ENCODE results near the gene PKNOX1. TPM values are rescaled to one million over a fixed set of nuclear protein-coding genes. Genes with fewer than 3 reads are reported as not detected.

Gene PKNOX1
- polyA plus RNA-seq, 3 donors: 9.2 to 11.8 (median 9.9) TPM

DNA sequence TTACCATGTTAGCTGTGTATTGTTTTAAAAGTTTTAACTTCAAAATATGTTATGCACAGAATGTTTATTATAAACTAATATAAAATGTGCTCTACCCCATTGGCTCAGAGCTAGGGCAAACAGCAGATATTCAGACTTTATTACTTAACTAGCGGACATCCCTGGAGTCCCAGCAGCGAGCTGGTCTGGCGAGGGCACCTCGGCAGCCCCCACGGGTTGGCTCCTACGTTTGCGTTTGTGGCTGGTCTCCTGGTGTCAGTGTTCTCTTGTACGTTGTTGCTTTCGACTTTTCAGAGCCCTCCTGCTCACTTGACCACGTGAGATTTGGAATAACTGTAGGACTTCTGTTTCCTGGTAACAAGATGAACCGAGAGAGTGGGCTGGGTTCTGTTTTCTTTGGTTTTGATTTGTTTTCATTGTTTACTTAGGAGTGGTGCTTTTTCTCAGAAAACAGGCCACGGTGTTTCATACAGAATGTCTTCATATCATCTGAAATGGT lies 56.8 kb downstream of the PKNOX1 start:
- Histone ChIP-seq H3K4me3 (replicated peaks in 1 of 3; ENCODE audit: low read depth in 2 of 3, low read length in 3 of 3) (no peak overlapping the region), H3K79me2 (ENCODE audit: insufficient read depth, low read length) (no peaks in the 10 kb centered on the region), H2AFZ (ENCODE audit: insufficient read depth, low read depth, low read length, poor library complexity, severe bottlenecking) (no peak overlapping the region), H3K9ac (ENCODE audit: insufficient read depth, low read length, poor library complexity, severe bottlenecking) (no peak overlapping the region), H3K9me3 (replicated peaks in 1 of 2; ENCODE audit: control insufficient read depth in 1 of 2, insufficient read depth in 1 of 2, low read length in 2 of 2) (no peaks in the 10 kb centered on the region), H3K27ac (ENCODE audit: low read depth in 1 of 2, low read length in 2 of 2) (no peak overlapping the region), H3K4me1 (ENCODE audit: control insufficient read depth in 1 of 2, insufficient read depth in 2 of 2, low read length in 2 of 2) (no peaks in the 10 kb centered on the region), H3K27me3 (ENCODE audit: control insufficient read depth in 2 of 2, insufficient read depth in 2 of 2, low read length in 2 of 2) (no peaks in the 10 kb centered on the region), H3K4me2 (replicated peaks; ENCODE audit: extremely low read depth, low read length, poor library complexity, severe bottlenecking) (no peak overlapping the region), H3K36me3 (replicated peaks in 1 of 2; ENCODE audit: control insufficient read depth in 1 of 2, insufficient read depth in 2 of 2, low read length in 2 of 2) (peaks cover 48 to 71% of the 10 kb centered on the region in 2 donors), H4K20me1 (ENCODE audit: insufficient read depth, low read length) (no peaks in the 10 kb centered on the region)
- no peak overlapping the region for H3K27ac Mint-ChIP-seq
- no peak for DNase-seq
- H3K36me3 Mint-ChIP-seq: peaks cover 48 to 67% of the 10 kb centered on the region in 2 donors
- TF ChIP-seq, protein P1, sequence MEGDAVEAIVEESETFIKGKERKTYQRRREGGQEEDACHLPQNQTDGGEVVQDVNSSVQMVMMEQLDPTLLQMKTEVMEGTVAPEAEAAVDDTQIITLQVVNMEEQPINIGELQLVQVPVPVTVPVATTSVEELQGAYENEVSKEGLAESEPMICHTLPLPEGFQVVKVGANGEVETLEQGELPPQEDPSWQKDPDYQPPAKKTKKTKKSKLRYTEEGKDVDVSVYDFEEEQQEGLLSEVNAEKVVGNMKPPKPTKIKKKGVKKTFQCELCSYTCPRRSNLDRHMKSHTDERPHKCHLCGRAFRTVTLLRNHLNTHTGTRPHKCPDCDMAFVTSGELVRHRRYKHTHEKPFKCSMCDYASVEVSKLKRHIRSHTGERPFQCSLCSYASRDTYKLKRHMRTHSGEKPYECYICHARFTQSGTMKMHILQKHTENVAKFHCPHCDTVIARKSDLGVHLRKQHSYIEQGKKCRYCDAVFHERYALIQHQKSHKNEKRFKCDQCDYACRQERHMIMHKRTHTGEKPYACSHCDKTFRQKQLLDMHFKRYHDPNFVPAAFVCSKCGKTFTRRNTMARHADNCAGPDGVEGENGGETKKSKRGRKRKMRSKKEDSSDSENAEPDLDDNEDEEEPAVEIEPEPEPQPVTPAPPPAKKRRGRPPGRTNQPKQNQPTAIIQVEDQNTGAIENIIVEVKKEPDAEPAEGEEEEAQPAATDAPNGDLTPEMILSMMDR (IDR thresholded peaks at IDR 0.05): no peak
- no peaks in the 10 kb centered on the region for H3K9me3 Mint-ChIP-seq
- intact Hi-C loops (cut with micrococcal nuclease): no loop called here
- no peak overlapping the region for H3K4me3 Mint-ChIP-seq
- peaks cover 0 to 1% (median 0%) of the 10 kb centered on the region in 3 donors for H3K27me3 Mint-ChIP-seq (ENCODE audit: low read depth in 3 of 3)
- 100% methylated on average over 8 of the region's 12 CpGs for WGBS (ENCODE audit: insufficient coverage)
- no peaks in the 10 kb centered on the region for H3K4me1 Mint-ChIP-seq

DNA sequence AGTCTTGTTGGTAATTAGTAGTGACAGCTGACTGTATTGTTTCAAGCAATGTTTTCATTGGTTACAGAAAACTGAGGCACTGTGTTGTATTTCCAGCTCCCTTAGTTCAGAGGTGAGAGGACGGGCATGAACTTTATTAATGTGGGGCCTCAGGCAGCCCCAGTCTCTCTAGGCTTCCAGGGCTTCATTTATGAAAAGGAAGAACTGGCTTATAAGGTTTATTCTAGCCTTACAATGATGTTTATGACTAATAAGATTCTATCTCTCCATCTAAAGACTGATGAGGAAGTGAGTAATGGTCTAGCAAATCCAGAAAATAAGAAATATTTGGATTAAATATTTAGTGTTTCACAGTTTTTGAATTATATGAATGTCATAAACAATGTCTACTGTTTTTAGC lies 59.7 kb downstream of the PKNOX1 start:
- Histone ChIP-seq H4K20me1 (ENCODE audit: insufficient read depth, low read length) (no peaks in the 10 kb centered on the region), H3K4me1 (ENCODE audit: control insufficient read depth in 1 of 2, insufficient read depth in 2 of 2, low read length in 2 of 2) (no peaks in the 10 kb centered on the region), H3K4me3 (replicated peaks in 1 of 3; ENCODE audit: low read depth in 2 of 3, low read length in 3 of 3) (no peak overlapping the region), H3K79me2 (ENCODE audit: insufficient read depth, low read length) (no peaks in the 10 kb centered on the region), H3K9ac (ENCODE audit: insufficient read depth, low read length, poor library complexity, severe bottlenecking) (no peak overlapping the region), H3K4me2 (replicated peaks; ENCODE audit: extremely low read depth, low read length, poor library complexity, severe bottlenecking) (no peak overlapping the region), H3K27ac (ENCODE audit: low read depth in 1 of 2, low read length in 2 of 2) (no peak overlapping the region), H3K36me3 (replicated peaks in 1 of 2; ENCODE audit: control insufficient read depth in 1 of 2, insufficient read depth in 2 of 2, low read length in 2 of 2) (peaks cover 28 to 42% of the 10 kb centered on the region in 2 donors), H3K9me3 (replicated peaks in 1 of 2; ENCODE audit: control insufficient read depth in 1 of 2, insufficient read depth in 1 of 2, low read length in 2 of 2) (no peaks in the 10 kb centered on the region), H2AFZ (ENCODE audit: insufficient read depth, low read depth, low read length, poor library complexity, severe bottlenecking) (no peak overlapping the region), H3K27me3 (ENCODE audit: control insufficient read depth in 2 of 2, insufficient read depth in 2 of 2, low read length in 2 of 2) (no peaks in the 10 kb centered on the region)
- TF ChIP-seq, protein P1 (IDR thresholded peaks at IDR 0.05): no peak
- no peak for DNase-seq
- Mint-ChIP-seq H3K9me3 (no peaks in the 10 kb centered on the region), H3K4me3 (no peak overlapping the region), H3K27ac (peak overlapping the region in 2 of 7 donors; percentile 3 to 40), H3K4me1 (peaks cover 2% of the 10 kb centered on the region), H3K27me3 (ENCODE audit: low read depth in 3 of 3) (peaks cover 0 to 1% (median 0%) of the 10 kb centered on the region in 3 donors), H3K36me3 (peaks cover 30 to 45% of the 10 kb centered on the region in 2 donors)
- intact Hi-C loops (cut with micrococcal nuclease): no loop called here
- WGBS (ENCODE audit: insufficient coverage): no CpG with 5 or more reads among the region's 1 CpG

All from CD14-positive monocyte (primary cell).